Hindlimb muscle (tissue), 1 donor: ENCODE results near the gene MGAT4A. TPM values are rescaled to one million over a fixed set of nuclear protein-coding genes. Genes with fewer than 3 reads are reported as not detected.

Source experiments
- DNase-seq: peaks from one replicate; pipeline ENCODE4 v3.0.0-alpha.2; 2013
- polyA plus RNA-seq: library from polyadenylated mRNA; unstranded; fragments of 120-200 nt; gene quantifications from one replicate; pipeline ENCODE4 v1.2.1, GENCODE V29; 2013; ENCODE audit not compliant: insufficient read length

MGAT4A gene
- 4.8 TPM for polyA plus RNA-seq

GRCh38 chr2:98731041-98731893 is at the start of gene MGAT4A:
MGAT4A (minus strand) TSS chr2:98731132; CDS start chr2:98726332, 4,800 bp downstream.
- DNase-seq, result peak; percentile 66

GRCh38 chr2:98778741-98779483 is 48.0 kb upstream of the MGAT4A start:
- DNase-seq, result no peak

- DNase-seq, result no peak
Measured at GRCh38 chr2:98778151-98778550, 47.2 kb upstream of the MGAT4A start.

- DNase-seq, result no peak
Measured at GRCh38 chr2:98777710-98778109, 46.8 kb upstream of the MGAT4A start.

- no peak for DNase-seq
Measured at GRCh38 chr2:98777076-98777475, 46.1 kb upstream of the MGAT4A start.

GRCh38 chr2:98776136-98776535 is 45.2 kb upstream of the MGAT4A start:
- DNase-seq, result no peak

- no peak for DNase-seq
Measured at GRCh38 chr2:98775146-98775986, 44.4 kb upstream of the MGAT4A start.

- DNase-seq, result no peak
Measured at GRCh38 chr2:98773907-98774306, 43.0 kb upstream of the MGAT4A start.

- DNase-seq, result no peak
Measured at GRCh38 chr2:98773169-98773568, 42.2 kb upstream of the MGAT4A start.

- no peak for DNase-seq
Measured at GRCh38 chr2:98772536-98772935, 41.6 kb upstream of the MGAT4A start.

GRCh38 chr2:98771721-98772524 is 41.0 kb upstream of the MGAT4A start:
- no peak for DNase-seq

GRCh38 chr2:98771264-98771663 is 40.3 kb upstream of the MGAT4A start:
- no peak for DNase-seq

GRCh38 chr2:98769784-98770183 is 38.9 kb upstream of the MGAT4A start:
- DNase-seq, result no peak

- DNase-seq, result no peak
Measured at GRCh38 chr2:98769114-98769476, 38.2 kb upstream of the MGAT4A start.

- DNase-seq, result no peak
Measured at GRCh38 chr2:98768384-98769113, 37.6 kb upstream of the MGAT4A start.

GRCh38 chr2:98764499-98764898 is 33.6 kb upstream of the MGAT4A start:
- no peak for DNase-seq

- no peak for DNase-seq
Measured at GRCh38 chr2:98763209-98763951, 32.4 kb upstream of the MGAT4A start.

- no peak for DNase-seq
Measured at GRCh38 chr2:98761909-98762308, 31.0 kb upstream of the MGAT4A start.

- no peak for DNase-seq
Measured at GRCh38 chr2:98761267-98761781, 30.4 kb upstream of the MGAT4A start.
